ENCODE data around the gene SLC12A1.

The SLC12A1 gene

GRCh38 chr15:48267766-48268165, 61.7 kb downstream of the SLC12A1 start:
- POLR2A ChIA-PET = no interaction called here
- no peak for DNase-seq (ENCODE audit: extremely low spot score)
- no peak for TF ChIP-seq CTCF (IDR thresholded peaks at IDR 0.05; ENCODE audit: control extremely low read depth, extremely low read depth, low read depth, missing control alignments)
- CTCF ChIA-PET = interaction anchor here (1.0 to 1.7 kb wide), 2 partner anchors 17 to 18 kb away, joined by 3 to 4 read pairs; no protein-coding TSS in a partner anchor

DNA sequence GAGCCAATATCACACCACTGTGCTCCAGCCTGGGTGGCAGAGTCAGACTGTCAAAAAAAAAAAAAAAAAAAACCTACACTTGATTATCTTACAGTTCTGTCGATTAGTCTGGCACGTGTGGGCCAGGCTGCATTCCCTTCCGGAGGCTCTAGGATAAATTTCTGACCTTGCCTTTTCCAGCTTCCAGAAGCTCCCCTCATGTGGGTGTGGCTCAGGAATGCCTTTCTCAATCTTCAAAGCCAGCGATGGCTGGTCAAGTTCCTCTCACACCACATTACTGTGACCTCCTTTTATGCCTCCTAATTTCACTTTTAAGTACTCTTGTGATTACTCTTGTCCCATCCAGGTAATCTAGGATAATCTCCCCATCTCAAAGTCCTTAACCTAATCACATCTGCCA, 66.9 kb downstream of the SLC12A1 start:
- TF ChIP-seq CTCF (IDR thresholded peaks at IDR 0.05; ENCODE audit: control extremely low read depth, extremely low read depth, low read depth, missing control alignments) = no peak
- ChIA-PET CTCF (interaction anchor here (2.2 kb wide), 1 partner anchor 11 kb away, joined by 10 read pairs; no protein-coding TSS in a partner anchor), POLR2A (no interaction called here)
- DNase-seq (ENCODE audit: extremely low spot score) = no peak

- DNase-seq (ENCODE audit: extremely low spot score) = no peak
- POLR2A ChIA-PET = no interaction called here
- CTCF ChIA-PET = interaction anchor here (0.9 kb wide), 1 partner anchor 19 kb away, joined by 3 read pairs; no protein-coding TSS in a partner anchor
- TF ChIP-seq CTCF (IDR thresholded peaks at IDR 0.05; ENCODE audit: control extremely low read depth, extremely low read depth, low read depth, missing control alignments) = no peak
These were observed 72.6 kb downstream of the SLC12A1 start for GRCh38 chr15:48278666-48279065.

- no peak for DNase-seq (ENCODE audit: extremely low spot score)
- POLR2A ChIA-PET = no interaction called here
- TF ChIP-seq CTCF (IDR thresholded peaks at IDR 0.05; ENCODE audit: control extremely low read depth, extremely low read depth, low read depth, missing control alignments) = no peak
- CTCF ChIA-PET = no interaction called here
These were observed 73.5 kb downstream of the SLC12A1 start for GRCh38 chr15:48279608-48280007.

- CTCF ChIA-PET = no interaction called here
- no peak for TF ChIP-seq CTCF (IDR thresholded peaks at IDR 0.05; ENCODE audit: control extremely low read depth, extremely low read depth, low read depth, missing control alignments)
- DNase-seq (ENCODE audit: extremely low spot score) = no peak
- POLR2A ChIA-PET = no interaction called here
These were observed 75.6 kb downstream of the SLC12A1 start for GRCh38 chr15:48281674-48282073.

GRCh38 chr15:48282216-48282615, 76.1 kb downstream of the SLC12A1 start:
- CTCF ChIA-PET = no interaction called here
- POLR2A ChIA-PET = no interaction called here
- no peak for DNase-seq (ENCODE audit: extremely low spot score)
- no peak for TF ChIP-seq CTCF (IDR thresholded peaks at IDR 0.05; ENCODE audit: control extremely low read depth, extremely low read depth, low read depth, missing control alignments)

Measured in GM10248 (cell line).